Transverse colon (tissue), 4 donors: Measurements from ENCODE around the gene RAX2.

Experiments
- POLR2AphosphoS5 ChIP-seq, 3 donors: sonication (generic); formaldehyde crosslinking; IDR thresholded peaks; one replicate each; pipeline ENCODE4 v1.6.1; 2016; ENCODE audit warnings: antibody characterized with exemption in 3 of 3
- TF ChIP-seq, protein P1 (sequence below), 5 experiments: fragments of 200-600 bp in 3 of 5; fragments of 450-650 bp in 2 of 5; sonication (generic) in 3 of 5; IDR thresholded peaks; 1 replicate in 2 of 5; 2 replicates in 3 of 5; pipeline ENCODE4 v1.5.1; 2016 to 2017; ENCODE audit warnings: antibody characterized with exemption in 5 of 5, inconsistent platforms in 3 of 5, mild to moderate bottlenecking in 2 of 5, moderate library complexity in 1 of 5

GRCh38 chr19:3798137-3798536 lies 26.1 kb upstream of the RAX2 start:
- TF ChIP-seq, protein P1, sequence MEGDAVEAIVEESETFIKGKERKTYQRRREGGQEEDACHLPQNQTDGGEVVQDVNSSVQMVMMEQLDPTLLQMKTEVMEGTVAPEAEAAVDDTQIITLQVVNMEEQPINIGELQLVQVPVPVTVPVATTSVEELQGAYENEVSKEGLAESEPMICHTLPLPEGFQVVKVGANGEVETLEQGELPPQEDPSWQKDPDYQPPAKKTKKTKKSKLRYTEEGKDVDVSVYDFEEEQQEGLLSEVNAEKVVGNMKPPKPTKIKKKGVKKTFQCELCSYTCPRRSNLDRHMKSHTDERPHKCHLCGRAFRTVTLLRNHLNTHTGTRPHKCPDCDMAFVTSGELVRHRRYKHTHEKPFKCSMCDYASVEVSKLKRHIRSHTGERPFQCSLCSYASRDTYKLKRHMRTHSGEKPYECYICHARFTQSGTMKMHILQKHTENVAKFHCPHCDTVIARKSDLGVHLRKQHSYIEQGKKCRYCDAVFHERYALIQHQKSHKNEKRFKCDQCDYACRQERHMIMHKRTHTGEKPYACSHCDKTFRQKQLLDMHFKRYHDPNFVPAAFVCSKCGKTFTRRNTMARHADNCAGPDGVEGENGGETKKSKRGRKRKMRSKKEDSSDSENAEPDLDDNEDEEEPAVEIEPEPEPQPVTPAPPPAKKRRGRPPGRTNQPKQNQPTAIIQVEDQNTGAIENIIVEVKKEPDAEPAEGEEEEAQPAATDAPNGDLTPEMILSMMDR (IDR thresholded peaks at IDR 0.05): no peak
- TF ChIP-seq POLR2AphosphoS5 (IDR thresholded peaks at IDR 0.05): no peak
